ENCODE measurements around the gene TLE3. TPM values are rescaled to one million over a fixed set of nuclear protein-coding genes. Genes with fewer than 3 reads are reported as not detected.

Gene TLE3
- polyA plus RNA-seq, 3 donors = 38.1 to 44.6 (median 42.1) TPM

DNA sequence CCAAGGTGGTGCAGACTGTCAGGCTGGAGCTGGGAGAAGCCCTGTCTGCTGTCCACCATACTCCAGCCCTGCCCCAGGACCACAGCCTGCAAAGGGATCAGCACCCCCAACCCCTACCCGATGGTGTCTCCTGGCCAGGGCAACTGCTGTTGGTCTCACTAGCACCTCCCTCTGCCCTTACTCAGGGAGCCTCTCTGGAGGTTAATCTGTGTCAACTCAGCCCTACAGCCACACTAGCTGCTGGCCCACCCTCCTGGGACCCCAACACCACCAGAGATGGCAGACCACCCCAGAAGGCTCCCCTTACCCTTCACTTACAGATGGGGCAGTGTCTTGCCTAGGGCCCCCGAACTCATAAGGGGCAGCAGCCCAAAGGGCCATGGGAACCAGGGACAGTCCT lies 65.2 kb downstream of the TLE3 start:
- no peak for DNase-seq

DNA sequence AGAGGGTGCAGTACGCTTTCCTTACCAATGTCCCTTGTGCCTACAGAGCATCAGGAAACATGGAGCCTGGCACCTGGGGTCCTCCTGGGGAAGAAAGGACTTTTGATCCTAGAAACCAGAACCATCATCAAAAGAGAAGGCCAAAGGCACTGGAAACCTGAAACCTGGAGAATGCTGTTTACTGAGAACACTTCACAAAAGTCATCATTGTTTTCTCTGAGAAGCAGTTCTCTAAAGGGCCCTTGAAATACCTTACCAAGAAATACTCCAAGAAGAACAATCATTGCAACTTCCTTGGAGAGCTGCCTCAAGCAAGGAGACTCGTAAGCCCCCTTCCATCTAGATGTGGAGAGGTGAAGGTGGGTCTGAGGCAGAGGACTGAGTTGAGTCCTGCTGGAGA lies 66.0 kb downstream of the TLE3 start:
- DNase-seq = no peak

DNA sequence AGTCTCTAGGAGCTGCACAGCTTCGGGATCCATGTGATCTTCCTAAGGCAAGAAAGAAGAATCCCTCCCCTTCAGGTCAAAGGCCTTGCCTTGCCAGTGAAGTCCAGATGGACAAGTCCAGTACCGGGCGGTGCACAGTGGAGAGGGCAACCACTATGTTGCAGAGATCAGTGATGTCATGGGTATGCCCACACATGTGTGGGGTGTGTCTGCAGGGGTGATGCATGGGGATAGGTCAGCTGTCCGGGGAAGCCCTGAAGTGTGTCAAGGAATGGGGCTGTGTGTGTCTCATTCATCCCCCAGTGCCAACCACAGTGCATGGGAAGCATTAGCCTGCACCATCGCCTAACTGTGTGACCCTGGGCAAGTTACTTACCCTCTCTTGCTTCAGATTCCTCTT lies 66.5 kb downstream of the TLE3 start:
- DNase-seq = no peak

DNA sequence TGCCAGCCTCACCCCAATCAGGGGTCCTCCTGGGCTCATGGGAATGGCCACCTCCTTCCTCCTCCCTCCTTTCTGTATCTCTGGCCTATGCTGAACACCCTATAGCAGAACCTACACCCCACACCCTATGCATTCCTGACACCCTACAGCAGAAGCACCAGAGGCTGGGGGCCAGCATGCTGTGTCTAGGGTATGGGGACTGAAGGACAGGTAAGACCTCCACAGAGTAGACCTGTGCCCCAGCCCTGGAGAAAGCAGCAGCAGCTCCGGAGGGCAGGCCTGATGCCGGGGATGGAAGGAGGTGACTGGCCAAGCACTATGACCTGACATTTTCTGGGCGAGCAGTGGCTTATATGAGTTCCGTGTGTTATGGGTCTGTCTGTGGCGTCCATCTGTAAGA lies 66.9 kb downstream of the TLE3 start:
- DNase-seq = no peak

DNA sequence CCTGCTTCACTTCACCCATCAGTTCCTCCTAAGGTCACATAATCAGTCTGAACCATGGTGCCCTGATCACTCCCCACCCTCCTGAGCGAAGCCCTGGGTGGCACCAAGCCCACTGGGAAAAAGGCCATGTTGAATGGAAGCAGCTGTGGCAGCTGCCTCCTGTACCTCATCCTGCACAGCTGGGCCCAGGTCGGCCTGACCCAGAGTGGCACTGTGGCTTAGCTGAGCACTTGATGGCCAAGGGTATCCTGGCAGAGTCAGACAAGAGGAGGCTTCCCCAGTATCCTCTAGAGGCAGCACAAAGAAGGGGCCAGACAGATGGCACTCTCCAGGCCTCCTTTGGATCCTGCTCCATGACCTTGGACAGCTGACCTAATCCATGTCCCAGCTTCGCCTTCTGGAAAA lies 68.4 kb downstream of the TLE3 start:
- no peak for DNase-seq

DNA sequence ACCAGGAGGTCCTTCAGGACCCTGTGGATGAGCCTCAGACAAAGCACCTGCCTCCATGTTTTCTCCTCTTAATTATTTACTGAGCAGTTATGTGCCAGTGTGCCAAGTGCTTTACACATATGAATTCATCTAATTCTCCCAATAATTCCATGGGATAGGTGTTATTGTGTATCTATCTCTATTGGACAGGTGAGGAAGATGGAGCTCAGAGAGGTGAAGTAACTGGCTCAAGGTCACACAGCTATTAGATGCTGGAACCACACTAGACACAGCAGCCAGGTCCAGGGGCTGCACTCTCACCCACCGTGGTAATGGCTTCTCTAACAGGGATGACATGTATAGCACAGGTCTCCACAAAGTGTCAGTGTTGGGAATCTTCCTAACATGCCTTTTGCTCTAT lies 70.2 kb downstream of the TLE3 start:
- DNase-seq = no peak

DNA sequence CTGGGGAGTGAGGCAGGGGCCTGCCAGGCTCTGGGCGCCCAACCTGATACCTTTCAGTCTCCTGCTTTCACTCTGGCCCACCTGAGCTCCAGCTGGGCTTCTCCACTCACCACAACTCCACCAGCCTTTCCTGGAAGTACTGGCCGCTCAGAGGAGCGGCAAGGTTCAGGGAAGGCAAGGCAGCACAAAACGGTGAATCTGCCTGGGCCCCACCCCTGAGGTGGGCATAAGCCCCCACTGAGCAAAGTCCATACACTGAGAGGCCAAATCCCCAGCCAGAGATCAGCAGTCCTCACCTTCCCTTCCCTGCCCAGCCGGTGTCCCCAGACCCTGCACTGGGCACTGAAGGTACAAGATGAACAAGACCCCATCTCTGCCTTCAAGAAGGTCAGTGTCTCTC lies 70.7 kb downstream of the TLE3 start:
- no peak for DNase-seq

DNA sequence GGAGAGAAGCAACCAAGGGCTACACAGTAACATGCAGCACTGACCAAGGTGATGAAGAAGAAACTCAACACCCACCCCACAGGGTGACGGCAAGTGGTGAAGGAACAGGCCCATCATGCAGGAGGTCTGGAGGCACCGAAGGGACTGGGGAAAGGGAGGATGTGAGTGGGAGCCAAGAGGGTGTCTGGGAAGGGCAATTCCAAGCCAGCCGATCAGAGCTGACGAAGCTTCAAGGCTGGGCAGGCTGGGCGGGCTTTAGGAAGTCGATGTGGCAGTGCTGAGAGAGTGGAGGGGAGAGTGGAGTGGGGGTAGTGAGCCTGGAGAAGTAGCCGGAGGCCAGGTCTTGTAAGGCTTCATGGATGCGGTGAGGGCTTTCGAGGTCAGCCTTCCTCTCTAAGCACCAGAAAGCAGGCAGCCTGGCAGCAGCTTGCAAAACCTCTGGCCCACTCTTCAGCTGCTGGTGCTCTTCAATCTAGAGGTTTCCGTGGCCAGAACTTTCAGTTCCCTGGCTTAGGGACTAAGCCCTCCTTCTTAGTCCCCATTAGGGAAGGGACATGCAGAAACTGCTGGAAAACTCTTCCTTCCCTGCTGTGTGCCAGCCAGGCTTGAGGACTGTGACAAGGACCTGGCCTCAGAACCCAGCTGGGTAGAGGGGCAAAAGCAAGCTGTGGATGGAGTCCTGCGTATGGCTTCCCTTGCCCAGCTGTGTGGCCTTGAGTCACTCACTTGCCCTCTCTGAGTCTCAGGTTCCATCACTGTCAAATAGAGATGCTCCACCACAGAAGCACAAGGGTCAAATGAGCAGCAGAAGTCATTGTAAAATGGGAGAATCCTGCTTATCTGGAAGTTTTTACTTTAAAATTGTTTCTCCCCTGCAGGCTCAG lies 72.1 kb downstream of the TLE3 start:
- DNase-seq = no peak

DNA sequence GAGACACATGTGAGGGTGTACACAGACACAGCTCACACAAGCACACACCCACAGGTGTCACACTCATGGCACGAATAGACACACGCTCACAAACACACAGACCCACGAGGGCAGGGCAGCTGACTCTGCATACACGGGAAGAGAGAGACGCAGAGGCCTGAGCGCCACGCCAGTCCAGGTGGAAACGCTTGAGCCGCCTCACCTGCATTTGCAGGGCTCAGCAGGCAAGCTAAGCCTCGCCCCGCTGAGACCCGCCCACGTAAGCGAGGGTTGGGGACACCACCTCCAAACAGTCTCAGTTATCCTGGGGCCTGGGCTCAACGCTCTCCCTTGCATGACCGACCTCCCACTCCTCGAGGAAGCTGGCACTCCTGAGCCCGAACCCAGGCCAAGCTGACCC lies 73.2 kb downstream of the TLE3 start:
- DNase-seq = no peak

DNA sequence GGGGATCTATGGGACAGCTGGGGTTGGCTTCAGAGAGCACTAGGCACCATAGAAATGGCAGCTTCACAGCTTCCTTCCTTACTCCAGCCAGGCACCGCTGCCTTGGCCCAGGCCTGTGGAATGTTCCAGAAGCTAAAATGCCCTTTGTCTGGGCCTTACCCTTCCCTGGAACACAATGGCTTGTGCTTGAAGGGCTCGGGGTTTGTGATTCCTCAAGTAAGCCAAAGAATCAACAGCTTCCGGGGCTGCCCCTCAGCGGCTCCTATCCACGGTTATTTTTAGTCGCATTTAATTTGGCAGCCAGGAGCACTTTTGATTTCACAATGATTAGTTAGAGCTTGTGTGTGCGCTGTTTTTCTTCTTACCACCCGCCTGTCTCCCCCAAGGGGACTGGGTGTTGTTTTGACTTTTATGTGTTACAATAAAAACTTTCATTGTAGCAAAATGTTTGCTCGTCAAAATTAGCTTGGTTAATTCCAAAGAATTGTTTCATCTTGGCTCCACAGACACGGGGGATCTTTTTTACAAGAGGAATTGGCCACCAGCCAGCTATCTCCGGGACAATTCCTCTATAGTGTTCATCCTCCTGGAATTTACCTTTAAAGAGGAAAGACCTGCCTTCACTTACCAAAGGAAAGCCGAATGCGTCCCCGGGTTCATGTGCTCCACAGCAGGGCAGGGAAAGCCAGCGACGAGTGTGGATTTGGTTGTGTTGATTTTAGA lies 73.8 kb downstream of the TLE3 start:
- DNase-seq = no peak

DNA sequence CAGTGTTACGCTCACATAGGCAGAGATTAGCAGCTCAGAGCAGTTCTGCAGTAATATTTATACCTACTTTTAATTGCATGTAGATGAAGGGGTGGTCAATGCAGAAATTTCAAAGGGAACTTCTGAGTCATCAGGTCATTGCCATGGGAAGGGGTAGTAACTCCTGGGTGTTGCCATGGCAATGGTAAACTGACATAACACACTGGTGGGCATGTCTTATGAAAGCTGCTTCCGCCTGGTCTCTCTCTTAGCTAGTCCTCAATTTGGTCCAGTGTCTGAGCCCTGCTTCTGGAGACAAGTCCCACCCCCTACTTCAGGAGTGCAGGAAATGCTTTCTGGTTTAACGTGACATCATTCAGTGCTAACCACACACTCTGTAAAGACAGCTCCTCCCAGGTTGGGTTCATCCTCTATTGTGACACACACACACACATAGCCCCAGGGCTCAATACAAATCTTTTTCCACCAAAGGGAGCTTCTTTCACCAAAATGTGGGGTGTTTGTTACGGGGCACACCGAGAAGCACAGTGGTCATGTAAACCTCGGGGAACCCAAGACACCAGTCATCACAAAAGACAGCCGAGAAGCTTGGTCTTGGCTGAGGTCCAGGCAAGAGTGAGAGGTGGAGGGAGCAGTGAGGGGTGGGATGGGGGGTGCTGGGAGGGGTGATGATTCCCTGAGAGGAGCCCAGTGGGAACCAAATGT lies 74.5 kb downstream of the TLE3 start:
- DNase-seq = no peak

DNA sequence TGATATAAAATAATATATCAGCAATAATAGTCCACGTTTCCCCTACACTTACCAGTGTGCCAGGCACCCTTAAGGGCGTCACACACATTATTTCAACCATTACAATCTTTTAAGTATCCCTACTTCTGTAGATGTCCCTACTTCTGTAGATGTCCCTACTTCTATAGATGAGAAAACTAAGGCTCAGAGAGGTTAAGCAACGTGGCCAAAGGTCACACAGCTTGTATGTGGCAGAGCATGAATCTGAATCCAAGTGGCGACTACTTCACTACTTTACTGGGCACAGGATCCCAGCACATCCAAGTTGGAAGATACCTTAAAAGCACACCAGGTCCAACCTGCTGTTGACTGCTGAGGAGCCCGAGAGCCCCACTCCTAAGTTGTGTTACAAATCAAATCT lies 77.5 kb downstream of the TLE3 start:
- no peak for DNase-seq

DNA sequence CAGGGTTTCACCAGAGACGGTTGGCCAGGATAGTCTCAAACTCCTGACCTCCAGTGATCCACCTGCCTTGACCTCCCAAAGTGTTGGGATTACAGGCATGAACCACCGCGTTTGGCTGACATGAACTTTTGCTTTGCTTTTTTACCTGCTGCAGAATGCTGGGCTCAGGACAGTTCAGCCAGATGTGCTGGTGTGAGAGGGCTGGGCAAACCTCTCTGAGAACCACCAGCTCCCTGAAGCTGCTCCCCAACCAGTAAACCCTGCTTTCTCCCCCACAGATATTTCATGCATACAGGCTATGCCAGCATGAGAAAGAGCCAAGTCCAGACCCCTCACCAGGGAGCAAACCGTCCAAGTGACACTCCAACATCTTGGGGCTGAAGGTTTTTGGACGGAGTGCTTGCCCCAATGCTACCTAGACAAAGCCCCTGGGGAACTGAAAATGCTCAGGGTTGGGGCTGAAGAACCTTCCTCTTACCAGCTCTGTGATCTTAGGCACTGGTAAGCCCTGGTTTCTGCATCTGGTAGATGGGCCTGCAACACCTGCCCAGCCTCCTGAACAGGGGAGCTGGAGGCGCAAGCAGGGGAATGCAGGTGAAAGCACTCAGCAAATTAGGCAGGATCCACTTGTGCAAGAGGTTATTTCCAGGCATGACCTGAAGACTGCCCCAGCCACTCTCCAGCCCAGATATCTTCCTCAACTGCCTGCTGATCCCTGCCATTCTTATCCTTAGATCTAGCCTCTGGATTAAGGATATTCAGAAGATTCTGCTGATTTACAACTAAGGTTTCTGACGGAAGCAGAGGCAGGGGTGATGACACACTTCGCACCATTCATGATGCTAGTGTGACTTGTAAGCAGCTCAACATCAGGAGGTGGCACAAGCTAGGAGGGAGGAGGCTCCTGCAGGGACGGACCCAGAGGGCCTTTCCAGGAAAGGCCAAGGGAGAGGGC lies 78.8 kb downstream of the TLE3 start:
- no peak for DNase-seq

DNA sequence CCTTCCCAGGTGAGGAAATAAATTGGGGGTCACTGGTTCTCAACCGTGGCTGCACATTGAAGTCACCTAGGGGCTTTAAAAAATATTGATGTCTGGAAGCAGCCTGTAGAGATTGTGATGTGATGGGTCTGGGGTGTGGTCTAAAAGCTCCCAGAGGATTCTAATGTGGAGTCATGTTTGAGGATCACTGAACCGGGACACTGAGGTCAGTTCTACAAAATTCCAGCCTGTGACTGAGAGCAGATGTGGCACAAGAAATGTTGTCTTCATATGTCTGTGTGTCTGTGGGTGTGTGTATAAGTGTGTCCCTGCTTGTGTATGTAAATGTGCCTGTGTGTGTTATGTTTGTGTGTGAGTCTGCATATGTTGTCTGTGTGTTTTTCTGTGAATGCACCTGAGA lies 79.9 kb downstream of the TLE3 start:
- no peak for DNase-seq

DNA sequence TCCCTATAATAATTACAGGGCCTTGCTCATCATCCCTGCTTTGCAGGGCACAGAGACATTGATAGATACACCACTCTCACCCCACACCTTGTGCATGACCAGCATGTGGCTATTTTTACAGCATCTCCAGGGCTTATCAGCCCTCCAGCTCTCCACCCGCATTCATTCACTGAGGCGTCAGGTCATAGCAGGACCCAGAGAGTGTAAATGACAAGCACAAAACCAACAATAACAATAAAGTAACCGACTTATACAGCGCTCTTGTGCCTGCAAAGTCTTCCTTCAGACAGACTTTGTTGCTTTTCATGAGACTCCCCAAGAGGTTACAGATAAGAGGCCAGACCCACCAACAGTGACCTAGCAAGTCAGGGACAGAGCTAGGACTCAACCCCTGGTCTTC lies 80.7 kb downstream of the TLE3 start:
- no peak for DNase-seq

DNA sequence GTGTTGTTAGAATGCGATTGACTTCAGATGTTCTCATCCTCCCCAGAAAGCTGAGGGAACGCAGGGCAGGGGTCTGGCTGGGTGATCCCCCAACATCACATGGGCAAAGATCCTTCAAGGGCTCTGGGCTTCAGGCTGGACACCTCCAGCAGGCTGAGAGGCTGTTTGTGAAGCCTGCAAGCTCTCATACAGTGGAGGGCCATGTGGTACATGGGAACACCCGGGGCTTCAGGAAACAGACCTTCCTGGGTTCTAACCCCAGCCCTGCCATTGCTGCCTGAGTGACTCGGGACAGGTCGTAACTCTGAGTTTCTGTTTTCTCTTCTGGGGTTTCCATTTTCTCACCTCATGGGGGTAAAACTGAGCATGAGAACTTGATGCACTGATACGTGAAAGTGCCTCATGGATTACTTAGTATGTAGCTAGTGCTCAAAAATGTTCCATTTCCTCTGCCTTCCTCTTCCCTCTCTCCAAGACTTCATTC lies 81.2 kb downstream of the TLE3 start:
- no peak for DNase-seq

DNA sequence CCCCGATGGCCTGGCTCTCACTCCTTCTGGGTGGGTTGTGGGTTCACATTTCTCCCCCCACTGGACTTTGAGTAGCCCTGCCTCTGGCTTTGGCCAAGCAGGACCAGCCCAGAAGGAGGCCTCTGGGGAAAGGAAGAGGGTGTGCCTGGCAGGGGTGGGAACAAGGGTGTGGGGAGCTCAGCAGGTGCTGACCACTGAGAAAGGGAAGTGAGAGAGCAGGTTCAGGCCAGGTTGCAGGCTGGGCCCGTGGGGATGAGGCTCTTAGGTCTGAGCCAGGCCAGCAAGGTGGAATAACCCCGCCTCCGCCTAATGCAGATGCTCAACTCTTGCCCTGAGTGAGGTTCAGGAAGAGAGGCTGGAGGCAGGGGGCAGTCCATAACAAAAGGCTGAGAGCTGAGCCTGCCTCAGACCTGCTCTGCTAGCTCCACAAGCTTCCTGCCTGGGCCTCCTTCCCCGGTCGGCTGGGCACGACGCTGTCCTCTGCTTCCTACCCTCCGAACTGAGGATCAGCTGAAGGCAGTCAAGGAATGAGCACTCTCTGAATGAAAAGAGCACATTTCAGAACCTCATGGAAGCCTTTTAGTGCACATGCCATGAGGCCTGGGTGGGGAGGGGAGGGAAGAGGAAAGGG lies 82.7 kb downstream of the TLE3 start:
- DNase-seq = no peak

DNA sequence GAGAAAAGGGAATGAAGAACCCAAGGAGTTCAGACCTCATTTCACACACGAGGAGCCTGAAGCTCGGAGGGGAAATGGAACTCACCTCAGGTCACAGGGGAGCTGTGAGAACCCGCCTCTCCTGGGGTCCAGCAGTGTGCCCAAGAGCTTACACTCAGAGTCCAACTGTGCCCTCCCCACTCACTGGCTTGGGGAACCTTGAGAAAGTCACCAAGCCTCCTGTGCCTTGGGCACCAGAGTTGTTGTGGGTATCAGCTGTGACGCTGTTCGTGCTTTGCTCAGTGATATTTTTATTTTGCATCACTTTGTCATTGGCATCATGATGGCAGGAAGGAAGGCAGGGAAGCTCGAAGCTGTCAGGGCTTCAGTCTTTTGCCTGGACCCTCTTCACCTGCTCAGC lies 83.4 kb downstream of the TLE3 start:
- no peak for DNase-seq

DNA sequence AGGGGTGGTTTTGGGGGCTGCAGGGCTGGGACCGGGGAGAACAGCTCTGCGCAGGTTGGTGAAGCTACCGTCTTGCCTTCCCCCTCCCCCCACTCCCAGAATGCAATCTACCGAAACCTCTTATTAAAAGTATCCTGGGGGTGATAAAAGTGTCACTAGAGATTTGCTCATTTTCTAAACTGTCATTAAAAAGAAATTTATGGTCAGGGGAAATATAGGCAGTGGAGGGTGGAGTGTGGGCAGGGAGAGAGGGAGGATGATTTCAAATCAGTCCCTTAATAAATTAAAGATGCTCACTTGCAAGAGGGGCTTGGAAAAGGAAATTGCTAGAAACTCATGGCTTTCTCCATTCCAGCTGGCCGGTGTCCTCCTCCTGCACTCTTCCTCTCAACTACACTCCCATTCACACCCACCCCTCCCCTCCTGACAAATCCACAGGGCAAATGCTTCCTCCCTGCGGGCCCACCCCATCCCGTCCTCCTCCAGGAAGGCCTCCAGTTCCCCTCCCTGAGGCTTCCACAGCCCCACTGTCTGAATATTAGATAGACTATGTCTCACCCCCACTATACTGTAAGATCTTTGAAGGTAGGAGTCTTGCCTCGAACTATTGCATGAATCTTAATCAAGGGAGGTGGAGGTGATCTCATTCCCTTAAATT lies 83.9 kb downstream of the TLE3 start:
- peak; percentile 45 for DNase-seq

DNA sequence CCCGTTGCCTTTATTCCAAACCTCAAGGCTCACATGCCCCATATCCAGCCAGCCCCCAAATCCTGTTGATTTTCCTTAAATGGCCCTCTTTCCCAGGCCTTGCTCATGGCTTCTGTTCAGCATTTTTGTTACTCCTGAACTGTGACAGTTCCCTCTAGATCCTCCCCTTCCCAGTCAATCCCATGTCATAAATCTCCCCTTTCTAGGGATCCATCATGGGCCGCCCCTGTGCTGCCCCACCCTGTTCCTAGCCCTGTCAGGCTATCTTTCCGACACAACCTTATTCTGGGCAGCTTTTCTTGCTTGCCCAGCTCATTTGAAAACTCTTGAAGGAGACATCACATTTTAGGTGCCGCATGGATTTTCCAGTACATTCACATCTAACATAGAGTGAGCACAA lies 84.8 kb downstream of the TLE3 start:
- no peak for DNase-seq
